ENCODE results near the gene TATDN3.
"Not testable (repeated sequence)": the region's sequence is repeated elsewhere in the genome, so short reads cannot be mapped to it uniquely, and the experiment has no call there.

The TATDN3 gene

GRCh38 chr1:212825798-212826452 is 34.2 kb downstream of the TATDN3 start:
- no peak for DNase-seq (ENCODE audit: extremely low read depth, low read depth)
- no peak overlapping the region for H3K4me3 ChIP-seq (replicated peaks; ENCODE audit: low read depth, low read length)
- TF ChIP-seq CTCF (IDR thresholded peaks at IDR 0.05; ENCODE audit: low read depth, low read length, missing control alignments), result no peak

GRCh38 chr1:212827171-212827776 is 35.6 kb downstream of the TATDN3 start:
- no peak overlapping the region for H3K4me3 ChIP-seq (replicated peaks; ENCODE audit: low read depth, low read length)
- TF ChIP-seq CTCF (IDR thresholded peaks at IDR 0.05; ENCODE audit: low read depth, low read length, missing control alignments), result no peak
- DNase-seq (ENCODE audit: extremely low read depth, low read depth), result no peak

- no peak for TF ChIP-seq CTCF (IDR thresholded peaks at IDR 0.05; ENCODE audit: low read depth, low read length, missing control alignments)
Observed at GRCh38 chr1:212827831-212828278, 36.2 kb downstream of the TATDN3 start.

GRCh38 chr1:212828395-212828794 is 36.7 kb downstream of the TATDN3 start:
- no peak for TF ChIP-seq CTCF (IDR thresholded peaks at IDR 0.05; ENCODE audit: low read depth, low read length, missing control alignments)
- DNase-seq (ENCODE audit: extremely low read depth, low read depth), result no peak
- H3K4me3 ChIP-seq (replicated peaks; ENCODE audit: low read depth, low read length), result no peak overlapping the region

More at GRCh38 chr1:212827831-212828278, 36.2 kb downstream of the TATDN3 start:
- no peak for DNase-seq (ENCODE audit: extremely low read depth, low read depth)
- H3K4me3 ChIP-seq (replicated peaks; ENCODE audit: low read depth, low read length), result no peak overlapping the region

- DNase-seq (ENCODE audit: extremely low read depth, low read depth); H3K4me3 ChIP-seq (replicated peaks; ENCODE audit: low read depth, low read length): not testable (repeated sequence)
Observed at GRCh38 chr1:212833211-212834207, 41.8 kb downstream of the TATDN3 start.

- no peak for DNase-seq (ENCODE audit: extremely low read depth, low read depth)
- no peak for TF ChIP-seq CTCF (IDR thresholded peaks at IDR 0.05; ENCODE audit: low read depth, low read length, missing control alignments)
- no peak overlapping the region for H3K4me3 ChIP-seq (replicated peaks; ENCODE audit: low read depth, low read length)
Observed at GRCh38 chr1:212838145-212838544, 46.5 kb downstream of the TATDN3 start.

- DNase-seq (ENCODE audit: extremely low read depth, low read depth); H3K4me3 ChIP-seq (replicated peaks; ENCODE audit: low read depth, low read length): not testable (repeated sequence)
Observed at GRCh38 chr1:212844521-212844920, 52.8 kb downstream of the TATDN3 start.

Measured in HFF-Myc (cell line).